Measurements from ENCODE around the gene UBE2D2. TPM values are rescaled to one million over a fixed set of nuclear protein-coding genes. Genes with fewer than 3 reads are reported as not detected.
"Not testable (repeated sequence)": the region's sequence is repeated elsewhere in the genome, so short reads cannot be mapped to it uniquely, and the experiment has no call there.

The UBE2D2 gene
- total RNA-seq, 1 donor from 2014 or later = 71.1 TPM

DNA sequence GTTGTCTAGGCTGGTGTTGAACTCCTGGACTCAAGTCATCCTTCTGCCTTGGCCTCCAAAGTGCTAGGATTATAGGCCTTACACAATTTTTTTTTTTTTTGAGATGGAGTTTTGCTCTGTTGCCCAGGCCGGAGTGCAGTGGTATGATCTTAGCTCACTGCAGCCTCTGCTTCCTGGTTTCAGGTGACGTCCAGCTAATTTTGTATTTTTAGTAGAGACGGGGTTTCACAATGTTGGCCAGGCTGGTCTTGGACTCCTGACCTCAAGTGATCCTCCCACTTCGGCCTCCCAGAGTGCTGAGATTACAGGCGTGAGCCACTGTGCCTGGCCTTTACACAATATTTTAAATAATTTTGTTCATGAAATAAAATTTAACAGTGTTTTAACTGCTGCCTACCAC is 21.0 kb downstream of the UBE2D2 start:
- not testable (repeated sequence) for DNase-seq (ENCODE audit: low read depth, low spot score)

DNA sequence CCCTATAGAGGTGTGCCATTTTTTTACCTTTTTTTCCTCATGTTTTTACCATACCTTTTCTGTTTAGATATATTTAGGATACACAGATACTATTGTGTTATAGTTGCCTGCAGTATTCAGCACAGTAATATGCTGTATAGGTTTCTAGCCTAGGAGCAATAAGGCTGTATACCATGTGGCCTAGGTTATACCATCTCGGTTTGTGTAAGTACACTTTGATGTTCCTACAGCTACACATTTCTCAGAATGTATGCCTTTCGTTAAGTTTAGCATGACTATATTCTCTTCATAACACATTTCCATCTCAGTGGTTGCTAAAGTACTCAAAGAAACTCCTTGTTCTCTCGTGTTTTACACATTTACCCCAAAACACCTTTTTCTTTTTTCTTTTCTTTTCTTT is 23.0 kb downstream of the UBE2D2 start:
- DNase-seq (ENCODE audit: low read depth, low spot score) = no peak

DNA sequence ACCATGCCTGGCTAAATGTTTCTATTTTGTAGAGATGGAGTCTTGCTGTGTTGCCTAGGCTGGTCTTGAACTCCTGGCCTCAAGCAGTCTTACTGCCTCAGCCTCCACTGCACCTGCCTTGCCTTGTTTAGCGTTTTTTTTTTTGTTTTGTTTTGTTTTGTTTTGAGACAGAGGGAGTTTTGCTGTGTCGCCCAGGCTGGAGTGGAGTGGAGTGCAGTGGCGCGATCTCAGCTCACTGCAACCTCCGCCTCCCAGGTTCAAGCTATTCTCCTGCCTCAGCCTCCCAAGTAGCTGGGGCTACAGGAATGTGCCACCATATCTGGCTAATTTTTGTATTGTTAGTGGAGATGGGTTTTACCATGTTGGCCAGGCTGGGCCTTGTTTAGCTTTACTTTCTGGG is 27.0 kb downstream of the UBE2D2 start:
- not testable (repeated sequence) for DNase-seq (ENCODE audit: low read depth, low spot score)

GRCh38 chr5:139588962-139589361 is 27.8 kb downstream of the UBE2D2 start:
- DNase-seq (ENCODE audit: low read depth, low spot score) = no peak

- DNase-seq (ENCODE audit: low read depth, low spot score) = no peak
Observed at GRCh38 chr5:139592289-139592688, 31.1 kb downstream of the UBE2D2 start.

DNA sequence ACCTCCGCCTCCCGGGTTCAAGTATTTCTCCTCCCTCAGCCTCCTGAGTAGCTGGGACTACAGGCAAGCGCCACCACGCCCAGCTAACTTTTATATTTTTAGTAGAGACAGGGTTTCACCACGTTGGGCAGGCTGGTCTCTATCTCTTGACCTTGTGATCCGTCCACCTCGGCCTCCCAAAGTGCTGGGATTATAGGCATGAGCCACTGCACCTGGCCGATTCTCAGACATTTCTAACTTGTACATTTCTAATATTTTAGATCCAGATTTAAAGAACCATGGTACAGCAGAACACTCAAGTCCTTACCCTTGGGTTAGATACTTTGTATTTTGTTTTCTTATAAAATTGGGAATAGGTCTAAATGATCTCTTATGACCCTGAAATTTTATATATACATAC is 31.9 kb downstream of the UBE2D2 start:
- DNase-seq (ENCODE audit: low read depth, low spot score) = not testable (repeated sequence)

GRCh38 chr5:139593716-139594319 is 32.7 kb downstream of the UBE2D2 start:
- DNase-seq (ENCODE audit: low read depth, low spot score) = no peak

GRCh38 chr5:139597134-139597533 is 36.0 kb downstream of the UBE2D2 start:
- DNase-seq (ENCODE audit: low read depth, low spot score) = no peak

GRCh38 chr5:139598601-139598965 is 37.4 kb downstream of the UBE2D2 start:
- not testable (repeated sequence) for DNase-seq (ENCODE audit: low read depth, low spot score)

DNA sequence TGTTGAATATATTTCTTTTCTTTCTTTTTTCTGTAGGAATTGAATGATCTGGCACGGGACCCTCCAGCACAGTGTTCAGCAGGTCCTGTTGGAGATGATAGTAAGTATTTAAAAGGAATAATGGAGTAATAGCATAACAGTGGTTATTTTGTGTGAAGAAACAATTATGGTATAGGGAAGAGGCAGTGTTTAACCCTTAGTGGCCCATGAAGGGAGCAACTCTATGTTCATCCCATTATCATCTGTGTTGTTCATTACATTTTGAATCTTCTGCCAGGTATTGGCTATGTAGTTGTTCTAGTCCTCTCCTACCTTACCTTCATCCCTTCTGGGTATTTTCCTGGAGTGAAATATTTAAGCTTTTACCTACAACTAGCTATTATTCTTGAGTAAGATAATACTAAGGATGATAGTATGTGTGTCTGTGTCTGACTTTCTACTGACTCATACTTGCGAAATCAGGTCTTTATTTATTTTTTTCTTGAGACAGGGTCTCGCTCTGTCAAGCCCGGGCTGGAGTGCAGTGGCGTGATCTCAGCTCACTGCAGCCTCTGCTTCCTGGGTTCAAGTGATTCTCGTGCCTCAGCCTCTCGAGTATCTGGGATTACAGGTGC is 39.3 kb downstream of the UBE2D2 start:
- DNase-seq (ENCODE audit: low read depth, low spot score) = no peak

DNA sequence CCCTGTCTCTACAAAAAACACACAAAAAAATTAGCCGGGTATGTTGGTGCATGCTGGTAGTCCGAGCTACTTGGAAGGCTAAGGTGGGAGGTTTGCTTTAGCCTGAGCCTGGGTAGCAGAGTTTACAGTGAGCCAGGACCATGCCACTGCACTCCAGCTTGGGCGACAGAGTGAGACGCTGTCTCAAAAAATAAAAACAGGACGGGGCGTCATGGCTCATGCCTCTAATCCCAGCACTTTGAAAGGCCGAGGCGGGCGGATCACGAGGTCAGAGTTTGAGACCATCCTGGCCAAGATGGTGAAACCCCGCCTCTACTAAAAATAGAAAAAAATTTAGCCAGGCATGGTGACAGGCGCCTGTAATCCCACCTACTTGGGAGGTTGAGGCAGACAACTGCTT is 40.3 kb downstream of the UBE2D2 start:
- no peak for DNase-seq (ENCODE audit: low read depth, low spot score)

DNA sequence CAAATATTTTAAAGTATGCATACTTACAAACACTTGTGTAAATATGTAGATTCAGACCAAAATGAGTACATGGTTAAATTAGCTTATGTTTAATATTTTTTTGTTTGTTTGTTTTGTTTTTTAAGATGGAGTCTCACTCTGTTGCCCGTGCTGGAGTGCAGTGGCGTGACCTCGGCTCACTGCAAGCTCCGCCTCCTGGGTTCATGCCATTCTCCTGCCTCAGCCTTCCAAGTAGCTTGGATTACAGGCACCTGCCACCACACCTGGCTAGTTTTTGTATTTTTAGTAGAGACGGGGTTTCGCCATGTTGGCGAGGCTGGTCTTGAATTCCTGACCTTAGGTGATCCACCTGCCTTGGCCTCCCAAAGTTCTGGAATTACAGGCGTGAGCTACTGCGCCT is 40.8 kb downstream of the UBE2D2 start:
- not testable (repeated sequence) for DNase-seq (ENCODE audit: low read depth, low spot score)

DNA sequence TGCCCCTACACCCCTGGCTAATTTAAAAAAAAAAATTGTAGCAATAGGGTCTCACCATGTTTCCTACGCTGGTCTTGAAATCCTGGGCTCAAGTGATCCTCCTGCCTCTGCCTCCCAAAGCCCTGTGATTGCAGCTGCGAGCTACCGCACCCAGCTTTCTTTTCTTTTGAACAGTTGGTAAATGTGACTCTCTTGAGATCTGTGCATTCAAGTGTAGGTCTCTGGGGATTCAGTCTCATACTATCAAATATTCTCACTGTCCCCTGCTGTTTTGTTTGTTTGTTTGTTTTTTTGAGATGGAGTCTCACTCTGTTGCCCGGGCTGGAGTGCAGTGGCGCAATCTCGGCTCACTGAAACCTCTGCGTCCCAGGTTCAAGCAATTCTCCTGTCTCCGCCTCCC is 44.7 kb downstream of the UBE2D2 start:
- DNase-seq (ENCODE audit: low read depth, low spot score) = no peak

- DNase-seq (ENCODE audit: low read depth, low spot score) = no peak
Observed at GRCh38 chr5:139611703-139612584, 50.8 kb downstream of the UBE2D2 start.

DNA sequence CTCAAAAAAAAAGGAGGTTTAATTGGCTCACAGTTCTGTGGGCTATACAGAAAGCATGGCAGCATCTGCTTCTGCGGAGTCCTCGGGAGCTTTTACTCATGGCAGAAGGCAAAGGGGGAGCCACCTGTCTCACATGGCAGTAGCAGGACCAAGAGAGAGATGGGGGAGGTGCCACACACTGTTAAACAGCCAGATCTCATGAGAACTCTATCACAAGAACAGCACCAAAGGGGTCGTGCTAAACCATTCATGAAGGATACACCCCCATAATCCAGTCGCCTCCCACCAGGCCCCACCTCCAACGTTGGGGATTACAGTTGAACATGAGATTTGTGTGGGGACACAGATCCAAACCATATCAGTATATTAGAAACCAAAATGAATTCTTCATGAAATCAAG is 58.7 kb downstream of the UBE2D2 start:
- no peak for DNase-seq (ENCODE audit: low read depth, low spot score)

- not testable (repeated sequence) for DNase-seq (ENCODE audit: low read depth, low spot score)
Observed at GRCh38 chr5:139625398-139625797, 64.3 kb downstream of the UBE2D2 start.

GRCh38 chr5:139630855-139631254 is 69.7 kb downstream of the UBE2D2 start:
- no peak for DNase-seq (ENCODE audit: low read depth, low spot score)

GRCh38 chr5:139631520-139632165 is 70.5 kb downstream of the UBE2D2 start:
- no peak for DNase-seq (ENCODE audit: low read depth, low spot score)

GRCh38 chr5:139633295-139634027 is 72.3 kb downstream of the UBE2D2 start:
- no peak for DNase-seq (ENCODE audit: low read depth, low spot score)

DNA sequence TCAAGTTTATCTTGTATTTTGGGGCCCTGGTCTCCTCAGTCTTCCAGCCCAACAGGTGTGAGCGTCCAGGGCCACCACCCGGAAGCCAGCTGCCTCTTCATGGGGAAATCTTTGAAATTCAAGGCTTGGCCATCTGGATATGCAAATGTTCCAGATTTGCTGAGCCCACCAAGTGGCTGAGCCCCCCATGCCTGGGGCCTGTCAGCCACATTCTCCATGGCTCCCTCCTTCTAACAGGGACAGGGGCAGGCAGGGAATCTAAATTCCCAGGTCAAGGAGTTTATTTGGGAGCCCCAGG is 72.8 kb downstream of the UBE2D2 start:
- DNase-seq (ENCODE audit: low read depth, low spot score) = no peak

- DNase-seq (ENCODE audit: low read depth, low spot score) = no peak
Observed at GRCh38 chr5:139634541-139634940, 73.4 kb downstream of the UBE2D2 start.

- DNase-seq (ENCODE audit: low read depth, low spot score) = no peak
Observed at GRCh38 chr5:139635191-139635590, 74.1 kb downstream of the UBE2D2 start.

All from pulmonary artery endothelial cell (primary cell).